Measurements from ENCODE around the gene ATP10A.
"Not testable (repeated sequence)": the region's sequence is repeated elsewhere in the genome, so short reads cannot be mapped to it uniquely, and the experiment has no call there.

Gene ATP10A

DNA sequence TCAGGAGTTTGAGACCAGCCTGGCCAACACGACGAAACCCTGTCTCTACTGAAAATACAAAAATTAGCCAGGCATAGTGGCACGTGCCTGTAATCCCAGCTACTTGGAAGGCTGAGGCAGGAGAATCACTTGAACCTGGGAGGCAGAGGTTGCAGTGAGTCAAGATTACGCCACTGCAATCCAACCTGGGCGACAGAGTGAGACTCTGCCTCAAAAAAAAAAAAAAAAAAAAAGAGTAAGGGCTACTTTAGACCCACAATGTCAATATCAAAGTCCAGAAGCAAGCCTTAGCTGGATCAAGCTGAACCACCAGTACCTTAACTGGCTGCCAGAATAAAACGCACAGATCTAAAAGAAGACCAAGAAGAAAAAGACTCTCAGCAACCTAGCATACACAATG, 17.8 kb upstream of the ATP10A start:
- not testable (repeated sequence) for DNase-seq

GRCh38 chr15:25880411-25880810, 17.3 kb upstream of the ATP10A start:
- DNase-seq, result no peak

GRCh38 chr15:25879438-25879837, 16.3 kb upstream of the ATP10A start:
- DNase-seq, result no peak

- no peak for DNase-seq
These were observed 14.6 kb upstream of the ATP10A start for GRCh38 chr15:25877681-25878080.

GRCh38 chr15:25876231-25877140, 13.4 kb upstream of the ATP10A start:
- DNase-seq, result no peak

- DNase-seq, result no peak
These were observed 12.4 kb upstream of the ATP10A start for GRCh38 chr15:25875566-25875965.

DNA sequence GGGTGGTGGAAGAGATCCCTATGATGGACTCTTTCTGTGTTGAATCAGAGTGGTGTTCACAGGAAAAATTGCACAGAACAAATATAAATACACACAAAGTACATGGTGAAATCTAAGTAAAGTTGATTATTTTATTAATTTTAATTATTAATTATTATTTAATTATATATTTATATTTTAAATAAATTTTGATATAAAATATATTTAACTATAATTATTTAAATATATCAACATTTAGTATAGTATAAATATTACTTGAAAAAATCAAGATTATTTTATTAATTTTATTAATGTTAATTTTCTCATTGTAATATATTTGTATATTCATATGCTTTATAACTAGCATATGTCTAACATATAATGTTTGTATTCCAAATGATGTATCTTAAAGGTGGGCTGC, 11.3 kb upstream of the ATP10A start:
- DNase-seq, result no peak

DNA sequence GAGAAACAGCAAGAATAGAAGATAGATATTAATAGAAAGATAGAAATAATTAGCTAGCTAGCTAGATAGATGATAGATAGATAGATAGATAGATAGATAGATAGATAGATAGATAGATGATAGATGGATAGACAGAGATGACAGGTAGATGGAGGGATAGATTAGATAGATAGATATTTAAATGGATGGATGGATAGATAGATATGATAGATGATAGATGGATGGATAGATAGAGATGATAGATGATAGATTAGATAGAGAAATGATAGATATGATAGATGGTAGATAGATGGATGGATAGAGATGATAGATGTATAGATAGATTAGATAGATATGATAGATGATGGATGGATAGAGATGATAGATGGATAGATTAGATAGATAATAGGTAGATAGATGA, 8.3 kb upstream of the ATP10A start:
- no peak for DNase-seq

- DNase-seq, result no peak
These were observed 7.8 kb upstream of the ATP10A start for GRCh38 chr15:25870938-25871337.

GRCh38 chr15:25869701-25870100, 6.6 kb upstream of the ATP10A start:
- DNase-seq, result no peak

DNA sequence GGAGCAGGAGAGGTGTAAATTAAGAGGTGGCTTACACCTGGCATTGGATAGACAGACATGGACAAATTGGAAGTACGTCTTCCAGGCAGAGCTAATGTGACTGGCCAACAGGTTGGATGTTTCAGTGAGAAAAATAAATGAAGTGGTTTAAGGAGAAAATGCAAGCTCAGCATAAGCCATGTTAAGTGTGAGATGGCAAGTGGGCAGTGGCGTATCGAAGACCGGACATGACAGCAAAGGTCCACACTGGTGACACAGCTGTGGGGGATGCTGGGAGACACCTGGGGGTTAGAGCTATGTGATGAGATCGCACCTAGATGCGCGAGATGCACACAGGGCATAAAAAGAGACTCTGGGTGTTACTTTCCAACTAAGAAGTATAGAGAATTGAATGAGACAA, 3.7 kb upstream of the ATP10A start:
- DNase-seq, result no peak

GRCh38 chr15:25866251-25866650, 3.1 kb upstream of the ATP10A start:
- DNase-seq, result no peak

DNA sequence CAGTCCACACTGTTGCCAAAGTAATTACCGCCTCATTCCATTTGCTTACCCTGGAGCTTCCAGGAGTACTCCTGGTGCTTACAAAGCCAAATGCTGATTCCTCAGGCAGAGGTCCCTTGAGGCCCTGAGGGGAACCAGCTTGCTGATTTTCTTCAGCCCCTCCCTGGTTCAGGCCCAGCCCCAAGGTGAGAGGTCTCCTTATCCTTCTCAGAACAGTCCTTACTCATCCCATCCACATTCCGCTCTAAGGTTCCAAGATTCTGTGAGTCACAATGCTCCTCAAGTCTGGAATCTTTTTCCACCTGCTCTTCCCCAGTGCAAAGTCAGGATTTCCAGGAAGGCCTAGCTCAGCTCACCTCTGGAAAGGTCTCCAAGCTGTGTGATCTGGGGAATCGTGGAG, 1.8 kb upstream of the ATP10A start:
- DNase-seq, result no peak

- DNase-seq, result no peak
These were observed 947 bp upstream of the ATP10A start for GRCh38 chr15:25863968-25864580.

DNA sequence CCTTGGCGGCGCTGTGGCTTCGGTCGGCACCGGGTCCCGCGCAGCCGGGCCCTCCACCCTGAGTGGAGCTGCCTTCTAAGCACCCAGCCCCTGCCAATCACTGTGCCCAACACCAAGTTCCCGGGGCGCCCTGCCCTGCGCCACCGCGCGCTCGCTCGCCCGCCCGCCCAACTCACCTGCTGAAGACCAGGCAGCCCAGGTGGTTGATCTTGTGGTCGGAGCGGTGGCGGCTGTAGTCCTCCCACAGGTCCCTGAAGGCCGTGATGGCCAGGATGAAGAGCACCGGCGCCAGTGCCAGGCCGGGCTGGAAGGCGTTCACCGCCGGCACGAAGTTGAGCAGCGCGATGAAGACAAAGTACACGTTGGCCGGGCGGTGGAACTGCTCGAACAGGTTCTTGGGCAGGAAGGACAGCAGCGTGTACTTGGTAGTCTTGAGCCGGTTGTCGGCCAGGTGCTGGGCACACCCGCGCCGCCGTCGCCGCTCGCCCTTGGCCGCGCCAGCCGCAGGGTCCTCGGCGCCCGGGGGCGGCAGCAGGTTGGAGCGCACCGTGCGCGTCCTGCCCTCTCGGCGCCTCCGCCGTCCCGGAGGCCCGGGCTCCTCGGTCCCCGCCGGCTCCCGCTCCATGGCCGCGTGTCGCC, 536 bp downstream of the ATP10A start:
- no peak for DNase-seq

GRCh38 chr15:25862071-25862471, 1.1 kb downstream of the ATP10A start:
- DNase-seq, result no peak

GRCh38 chr15:25860885-25861866, 2.0 kb downstream of the ATP10A start:
- DNase-seq, result no peak

DNA sequence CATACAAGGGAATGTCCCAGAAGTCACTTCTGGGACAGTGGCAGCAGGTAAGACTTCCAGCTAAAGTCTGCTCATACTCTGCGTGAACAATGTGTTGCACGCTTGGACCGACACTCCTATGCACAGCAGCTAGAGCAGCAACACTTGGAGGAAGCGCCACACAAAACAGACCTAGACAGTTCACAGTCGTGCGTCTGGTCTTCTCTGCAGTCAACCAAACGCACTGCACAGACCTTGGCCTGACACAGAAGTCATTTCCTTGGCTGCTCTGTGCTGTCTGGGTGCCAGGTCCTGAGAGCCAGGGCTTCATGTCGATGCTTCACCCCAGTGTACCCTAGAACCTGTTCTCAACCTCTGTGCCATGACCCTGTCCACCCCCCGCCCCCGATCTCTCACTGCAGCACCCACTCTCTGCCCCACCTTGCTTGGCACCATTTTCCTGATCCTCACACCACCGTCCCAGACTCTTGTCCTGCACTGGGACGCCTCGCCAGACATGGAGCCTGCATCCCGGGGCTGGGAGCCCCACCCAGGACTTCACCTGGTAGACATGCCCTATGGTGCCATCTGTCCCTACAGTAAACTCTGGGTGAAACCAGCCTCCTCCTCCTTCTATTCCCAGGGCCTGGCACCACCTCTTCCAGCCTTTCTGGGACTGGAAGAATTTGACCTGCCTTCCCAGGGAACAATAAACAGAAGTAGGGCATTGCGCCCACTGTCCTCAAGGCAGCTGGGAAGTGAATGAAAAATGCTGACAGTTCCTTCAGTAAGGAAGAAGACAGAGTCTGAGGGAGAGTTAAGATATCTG, 3.1 kb downstream of the ATP10A start:
- DNase-seq, result no peak

DNA sequence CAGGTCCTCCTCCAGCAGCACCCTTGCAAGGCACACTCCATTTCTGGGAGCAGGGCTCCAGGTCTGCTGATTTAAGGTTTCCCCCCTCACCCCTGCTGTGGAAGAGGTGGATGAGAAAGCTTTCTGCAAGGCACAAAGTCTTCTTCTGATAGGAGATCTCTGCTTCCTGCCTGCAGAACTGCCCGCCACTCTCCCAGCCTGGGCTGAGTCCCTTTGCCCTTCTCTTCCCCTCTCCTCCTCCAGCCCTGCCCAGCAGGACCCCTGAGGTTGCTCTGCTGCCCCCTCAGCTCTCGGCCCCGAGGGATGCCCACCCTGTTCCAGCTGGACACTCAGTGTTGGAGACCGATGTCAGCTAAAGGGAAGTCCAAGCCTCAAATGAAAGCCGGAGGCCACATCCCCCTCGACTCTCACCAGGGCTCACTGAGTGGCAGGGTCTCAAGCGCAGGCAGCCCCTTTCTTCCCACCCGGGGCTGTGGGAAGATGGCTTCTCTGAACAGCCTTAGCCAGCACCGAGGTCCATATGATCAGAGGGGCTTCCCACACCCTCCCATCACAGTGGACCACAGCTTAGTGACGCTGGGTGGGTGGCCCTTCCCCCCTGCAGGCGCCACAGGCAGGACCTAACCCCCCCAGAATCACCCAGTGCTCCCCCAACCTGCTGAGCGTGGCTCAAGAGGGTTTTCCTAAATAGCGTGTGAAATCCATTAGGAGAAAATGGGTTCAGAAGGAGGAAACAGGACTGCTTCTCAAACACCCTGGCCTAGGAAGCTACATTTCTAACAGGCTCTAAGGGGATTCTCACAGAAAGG, 4.0 kb downstream of the ATP10A start:
- DNase-seq, result no peak

DNA sequence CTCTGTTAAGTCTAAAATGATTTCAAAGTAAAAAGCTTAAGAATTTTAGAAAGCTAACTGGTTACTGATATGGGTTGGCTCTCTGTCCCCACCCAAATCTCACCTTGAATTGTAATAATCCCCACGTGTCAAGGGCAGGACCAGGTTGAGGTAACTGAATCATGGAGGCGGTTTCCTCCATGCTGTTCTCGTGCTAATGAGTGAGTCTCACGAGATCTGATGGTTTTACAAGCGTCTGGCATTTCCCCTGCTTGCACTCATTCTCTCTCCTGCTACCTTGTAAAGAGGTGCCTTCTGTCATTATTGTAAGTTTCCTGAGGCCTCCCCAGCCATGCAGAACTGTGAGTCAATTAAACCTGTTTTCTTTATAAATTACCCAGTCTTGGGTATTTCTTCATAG, 7.1 kb downstream of the ATP10A start:
- not testable (repeated sequence) for DNase-seq
